SHP77 (cell line): ENCODE data around the gene AUTS2.
A peak's percentile ranks its signal among the peaks of the same experiment; 100 is the strongest.

Experiments
- DNase-seq, 2 experiments: peaks; one replicate each; lab custom pipeline; 2025; lab: John Stamatoyannopoulos, UW

AUTS2 gene

GRCh38 chr7:70035955-70036354, 437.7 kb downstream of the AUTS2 start:
- no peak for DNase-seq

- no peak for DNase-seq
Measured at GRCh38 chr7:70036695-70037094, 438.4 kb downstream of the AUTS2 start.

- DNase-seq = no peak
Measured at GRCh38 chr7:70037171-70037933, 439.1 kb downstream of the AUTS2 start.

- DNase-seq = no peak
Measured at GRCh38 chr7:70040051-70040450, 441.8 kb downstream of the AUTS2 start.

GRCh38 chr7:70040970-70041766, 442.9 kb downstream of the AUTS2 start:
- peak in 1 of 2 experiments; percentile 23 for DNase-seq

GRCh38 chr7:70042533-70042932, 444.3 kb downstream of the AUTS2 start:
- DNase-seq = no peak

GRCh38 chr7:70043015-70043538, 444.8 kb downstream of the AUTS2 start:
- no peak for DNase-seq

- DNase-seq = peak; percentile 64 to 83
Measured at GRCh38 chr7:70044064-70044463, 445.8 kb downstream of the AUTS2 start.

GRCh38 chr7:70044525-70044924, 446.2 kb downstream of the AUTS2 start:
- no peak for DNase-seq

- DNase-seq = no peak
Measured at GRCh38 chr7:70044981-70045380, 446.7 kb downstream of the AUTS2 start.

- DNase-seq = no peak
Measured at GRCh38 chr7:70047384-70047783, 449.1 kb downstream of the AUTS2 start.

GRCh38 chr7:70047891-70048448, 449.7 kb downstream of the AUTS2 start:
- DNase-seq = peak in 1 of 2 experiments; percentile 12

GRCh38 chr7:70051726-70052125, 453.5 kb downstream of the AUTS2 start:
- DNase-seq = no peak

- DNase-seq = no peak
Measured at GRCh38 chr7:70052691-70053090, 454.4 kb downstream of the AUTS2 start.

GRCh38 chr7:70053421-70053820, 455.1 kb downstream of the AUTS2 start:
- DNase-seq = no peak

GRCh38 chr7:70053989-70054388, 455.7 kb downstream of the AUTS2 start:
- no peak for DNase-seq

GRCh38 chr7:70056363-70056762, 458.1 kb downstream of the AUTS2 start:
- DNase-seq = no peak

- no peak for DNase-seq
Measured at GRCh38 chr7:70060298-70061068, 462.2 kb downstream of the AUTS2 start.

- no peak for DNase-seq
Measured at GRCh38 chr7:70063371-70063770, 465.1 kb downstream of the AUTS2 start.

- DNase-seq = no peak
Measured at GRCh38 chr7:70063927-70064326, 465.7 kb downstream of the AUTS2 start.

GRCh38 chr7:70066844-70067243, 468.6 kb downstream of the AUTS2 start:
- no peak for DNase-seq

- no peak for DNase-seq
Measured at GRCh38 chr7:70068531-70068930, 470.3 kb downstream of the AUTS2 start.
